Esophagus (tissue), 2 donors: Measurements from ENCODE around the gene STARD10. TPM values are rescaled to one million over a fixed set of nuclear protein-coding genes. Genes with fewer than 3 reads are reported as not detected.

Source experiments
- H3K27ac ChIP-seq, 2 donors: one replicate each; pipeline ENCODE4 v1.5.1; 2013; ENCODE audit warnings: low read depth in 2 of 2, mild to moderate bottlenecking in 2 of 2, inconsistent platforms in 1 of 2, low read length in 1 of 2, moderate library complexity in 1 of 2
- H3K27me3 ChIP-seq, 2 donors: one replicate each; pipeline ENCODE4 v1.6.1; 2013; ENCODE audit warnings: low read length in 2 of 2, control low read depth in 1 of 2, mild to moderate bottlenecking in 1 of 2; ENCODE audit not compliant: insufficient read depth in 2 of 2, control insufficient read depth in 1 of 2
- H3K36me3 ChIP-seq, 2 donors: one replicate each; pipeline ENCODE4 v1.6.1; 2013; ENCODE audit warnings: low read length in 1 of 2; ENCODE audit not compliant: control insufficient read depth in 2 of 2, insufficient read depth in 2 of 2
- H3K4me1 ChIP-seq, 2 donors: one replicate each; pipeline ENCODE4 v1.6.1; 2013; ENCODE audit warnings: low read length in 1 of 2; ENCODE audit not compliant: control insufficient read depth in 2 of 2, insufficient read depth in 2 of 2
- H3K4me3 ChIP-seq, 2 donors: one replicate each; pipeline ENCODE4 v1.5.1; 2013; ENCODE audit warnings: low read length in 2 of 2, mild to moderate bottlenecking in 2 of 2, low read depth in 1 of 2, moderate library complexity in 1 of 2
- H3K9me3 ChIP-seq, 2 donors: one replicate each; pipeline ENCODE4 v1.6.1; 2013; ENCODE audit warnings: mild to moderate bottlenecking in 2 of 2, low read depth in 1 of 2, low read length in 1 of 2, moderate library complexity in 1 of 2; ENCODE audit not compliant: control insufficient read depth in 2 of 2, insufficient read depth in 1 of 2
- WGBS, 2 donors: extraction: QIAGEN DNeasy Blood & Tissue Kit; methylation state at CpG; one replicate each; pipeline ENCODE4 v1.1.7; 2013; 5-methylcytosine and 5-hydroxymethylcytosine counted together
- polyA plus RNA-seq, 2 donors: library from polyadenylated mRNA; stranded (reverse); fragments of 200-250 nt; gene quantifications; one replicate each; pipeline ENCODE4 v1.2.3, GENCODE V29; 2013
- donor health status: healthy with polysubstance abuse.
- donor health status: Bipolar disorder and iron deficiency.

The STARD10 gene
- polyA plus RNA-seq, 2 donors: 57.9 to 65.8 TPM

GRCh38 chr11:72760539-72761405 is 33.1 kb downstream of the STARD10 start:
- Histone ChIP-seq H3K27ac (no peak overlapping the region), H3K4me3 (no peak overlapping the region), H3K36me3 (peaks cover 4 to 26% of the 10 kb centered on the region in 2 donors), H3K4me1 (no peaks in the 10 kb centered on the region), H3K9me3 (no peaks in the 10 kb centered on the region), H3K27me3 (no peaks in the 10 kb centered on the region)
- 82 to 84% methylated on average over 8 of the region's 8 CpGs for WGBS, 2 donors

DNA sequence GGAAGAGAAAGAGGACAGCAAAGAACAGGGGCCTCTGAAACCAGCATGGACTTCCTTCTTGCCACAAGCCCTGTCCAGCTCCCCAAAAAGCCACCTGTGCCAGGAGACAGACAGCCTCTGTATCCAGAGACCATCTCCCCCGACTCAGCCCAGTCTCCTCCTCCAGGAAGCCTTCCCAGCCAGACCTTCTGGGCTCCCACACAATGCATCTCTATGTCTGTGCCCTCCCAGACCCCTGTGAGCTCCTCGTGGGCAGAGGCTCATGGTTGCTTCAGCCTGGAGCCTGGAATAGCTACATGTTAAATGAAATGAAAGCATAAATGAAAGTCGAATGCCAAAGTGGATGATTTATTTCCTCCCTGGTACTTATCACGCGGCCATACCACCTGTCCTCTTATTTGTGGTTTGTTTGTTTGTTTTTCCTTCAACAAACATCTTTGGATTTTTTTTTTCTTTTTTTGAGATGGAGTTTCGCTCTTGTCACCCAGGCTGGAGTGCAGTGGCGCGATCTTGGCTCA is 34.3 kb downstream of the STARD10 start:
- no peak overlapping the region for H3K27ac ChIP-seq

DNA sequence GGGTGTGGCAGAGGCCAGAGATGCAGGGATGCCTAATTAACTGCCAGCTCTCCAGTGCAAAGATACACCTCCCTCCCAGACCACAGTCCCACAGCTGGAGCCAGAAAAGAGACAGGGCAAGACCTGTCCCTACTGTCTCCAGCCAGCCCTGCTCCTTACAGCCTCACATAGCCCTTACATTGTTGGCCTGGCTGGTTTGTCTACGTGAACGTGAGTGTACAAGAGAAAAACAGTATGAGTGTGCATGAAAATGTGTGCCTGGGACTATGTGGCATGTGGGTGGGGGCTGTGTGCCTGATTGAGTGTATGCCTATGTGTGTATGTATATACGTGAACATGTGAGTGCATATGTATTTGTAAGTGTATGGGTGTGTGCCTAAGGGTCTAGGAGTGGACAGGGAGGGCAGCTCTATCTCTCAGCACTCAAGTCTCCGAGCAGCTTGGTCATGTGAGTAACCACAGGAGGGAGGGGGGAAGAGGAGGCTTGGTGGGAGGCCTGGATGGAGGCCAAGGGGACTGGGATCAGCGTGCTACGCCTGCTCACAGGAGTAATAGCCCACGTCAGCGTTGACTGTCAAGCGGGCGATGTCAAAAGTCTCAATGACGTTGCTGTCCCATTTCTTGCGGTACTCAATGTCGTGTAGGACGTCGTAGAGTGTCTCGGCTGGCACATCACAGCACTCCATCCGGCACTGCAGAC is 35.0 kb downstream of the STARD10 start:
- Histone ChIP-seq H3K4me1 (no peaks in the 10 kb centered on the region), H3K27ac (no peak overlapping the region), H3K36me3 (peaks cover 4 to 30% of the 10 kb centered on the region in 2 donors)

More for the DNA sequence above, 34.3 kb downstream of the STARD10 start:
- H3K36me3 ChIP-seq: peaks cover 4 to 30% of the 10 kb centered on the region in 2 donors
- H3K9me3 ChIP-seq: no peaks in the 10 kb centered on the region
- H3K27me3 ChIP-seq: no peaks in the 10 kb centered on the region
- no peak overlapping the region for H3K4me3 ChIP-seq
- WGBS, 2 donors: 75 to 84% methylated on average over 8 of the region's 8 CpGs
- H3K4me1 ChIP-seq: no peaks in the 10 kb centered on the region

GRCh38 chr11:72758304-72758689 is 35.5 kb downstream of the STARD10 start:
- Histone ChIP-seq H3K36me3 (peaks cover 4 to 30% of the 10 kb centered on the region in 2 donors), H3K27me3 (no peaks in the 10 kb centered on the region), H3K9me3 (no peaks in the 10 kb centered on the region), H3K4me3 (no peak overlapping the region), H3K27ac (no peak overlapping the region), H3K4me1 (no peaks in the 10 kb centered on the region)
- WGBS, 2 donors: 85 to 92% methylated on average over 7 of the region's 7 CpGs

More for the DNA sequence above, 35.0 kb downstream of the STARD10 start:
- no peak overlapping the region for H3K4me3 ChIP-seq
- no peaks in the 10 kb centered on the region for H3K27me3 ChIP-seq
- no peaks in the 10 kb centered on the region for H3K9me3 ChIP-seq
- WGBS, 2 donors: 68 to 69% methylated on average over 17 of the region's 17 CpGs

DNA sequence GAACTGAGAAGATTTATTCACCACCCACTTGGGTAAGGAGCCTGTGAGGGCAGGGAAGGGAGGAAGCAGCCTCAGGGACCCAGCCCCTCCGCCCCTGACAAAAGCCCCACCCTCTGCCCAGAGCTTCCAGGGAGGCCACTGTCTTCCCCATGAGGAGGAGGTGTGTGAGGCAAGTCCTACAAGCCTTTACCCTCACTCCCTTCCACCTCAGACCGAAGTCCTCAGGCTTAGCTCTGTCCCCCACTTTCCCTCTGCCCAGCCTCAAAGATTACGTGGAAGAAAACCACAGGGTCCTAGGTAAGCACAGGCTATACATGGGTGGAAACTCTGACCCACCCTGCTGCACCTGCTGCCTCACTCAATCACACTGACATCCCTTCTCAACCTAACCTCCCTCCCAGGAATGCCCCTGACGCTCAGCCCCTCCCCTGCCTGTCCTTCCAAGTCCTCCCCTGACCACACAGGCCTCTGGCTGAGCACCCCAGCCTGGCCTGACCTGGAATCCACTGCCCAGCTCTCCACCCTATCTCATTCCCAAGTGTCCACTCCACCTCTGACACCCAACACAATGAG is 38.0 kb downstream of the STARD10 start:
- Histone ChIP-seq H3K36me3 (peaks cover 4 to 30% of the 10 kb centered on the region in 2 donors), H3K4me1 (peaks cover 0 to 13% of the 10 kb centered on the region in 2 donors), H3K27me3 (no peaks in the 10 kb centered on the region), H3K9me3 (no peaks in the 10 kb centered on the region), H3K27ac (no peak overlapping the region), H3K4me3 (no peak overlapping the region)
- 82 to 84% methylated on average over 4 of the region's 4 CpGs for WGBS, 2 donors

GRCh38 chr11:72754544-72755155 is 39.2 kb downstream of the STARD10 start:
- Histone ChIP-seq H3K27ac (no peak overlapping the region), H3K36me3 (peaks cover 4 to 30% of the 10 kb centered on the region in 2 donors), H3K4me1 (peaks cover 0 to 13% of the 10 kb centered on the region in 2 donors), H3K9me3 (no peaks in the 10 kb centered on the region), H3K4me3 (no peak overlapping the region), H3K27me3 (no peaks in the 10 kb centered on the region)
- 88 to 89% methylated on average over 48 of the region's 48 CpGs for WGBS, 2 donors

- H3K4me1 ChIP-seq: peaks cover 0 to 13% of the 10 kb centered on the region in 2 donors
- no peak overlapping the region for H3K27ac ChIP-seq
- H3K4me3 ChIP-seq: no peak overlapping the region
- 95 to 96% methylated on average over 8 of the region's 8 CpGs for WGBS, 2 donors
- H3K9me3 ChIP-seq: no peaks in the 10 kb centered on the region
- H3K27me3 ChIP-seq: no peaks in the 10 kb centered on the region
- peaks cover 4 to 29% of the 10 kb centered on the region in 2 donors for H3K36me3 ChIP-seq
Observed at GRCh38 chr11:72754149-72754543, 39.7 kb downstream of the STARD10 start.

DNA sequence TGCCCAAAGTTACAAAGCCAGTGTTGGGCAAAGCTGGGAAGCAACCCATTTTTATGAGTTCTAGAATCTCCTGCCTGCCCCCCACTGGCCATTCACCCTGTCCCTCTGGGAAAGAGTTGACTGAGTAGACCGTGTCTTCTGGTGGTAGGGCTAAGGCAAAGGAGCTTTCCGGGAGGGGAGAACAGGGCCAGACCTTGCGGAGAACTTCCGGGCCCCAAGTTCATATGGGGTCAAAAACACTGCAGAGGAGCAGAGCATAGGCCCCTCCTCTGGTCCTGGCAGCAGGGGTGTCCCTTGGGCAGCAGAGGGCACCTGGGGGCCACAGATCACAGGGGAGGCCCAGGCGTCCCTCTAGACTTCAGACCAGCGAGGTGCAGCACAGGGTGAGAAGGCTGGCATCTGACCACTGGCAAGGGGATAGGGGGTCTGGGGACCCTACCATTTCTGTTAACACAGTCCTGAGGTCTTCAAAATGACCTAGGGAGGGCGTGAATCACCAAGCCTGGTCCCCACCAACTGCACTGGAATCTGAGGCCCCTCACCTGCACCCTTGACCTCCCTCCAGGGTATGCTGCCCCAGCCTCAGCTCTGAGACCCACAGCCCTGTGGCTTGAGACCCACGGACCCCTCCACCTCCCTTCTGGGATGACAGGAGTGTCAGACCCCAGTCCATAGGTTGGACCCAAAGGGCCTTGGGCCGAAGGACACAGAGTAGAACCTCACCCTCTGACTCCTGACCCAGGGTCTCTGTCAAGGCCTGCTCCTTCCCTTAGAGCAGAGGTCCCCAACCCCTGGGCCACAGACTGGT is 40.3 kb downstream of the STARD10 start:
- no peak overlapping the region for H3K27ac ChIP-seq
- no peak overlapping the region for H3K4me3 ChIP-seq
- no peaks in the 10 kb centered on the region for H3K27me3 ChIP-seq
- 87 to 93% methylated on average over 9 of the region's 9 CpGs for WGBS, 2 donors
- H3K36me3 ChIP-seq: peaks cover 0 to 23% of the 10 kb centered on the region in 2 donors
- no peaks in the 10 kb centered on the region for H3K9me3 ChIP-seq
- H3K4me1 ChIP-seq: peaks cover 0 to 13% of the 10 kb centered on the region in 2 donors
